Suprapubic skin (tissue), 3 donors: Measurements from ENCODE around the gene LIPC.

Source experiments
- CTCF ChIP-seq, 2 donors: fragments of 200-600 bp in 1 of 2; fragments of 450-650 bp in 1 of 2; sonication (generic) in 1 of 2; IDR thresholded peaks; one replicate each; pipeline ENCODE4 v1.5.1; 2016 to 2019; ENCODE audit warnings: antibody characterized with exemption in 2 of 2, mild to moderate bottlenecking in 1 of 2, moderate library complexity in 1 of 2
- POLR2A ChIP-seq, 2 donors: fragments of 450-650 bp; IDR thresholded peaks; one replicate each; pipeline ENCODE4 v1.6.1; 2017; ENCODE audit warnings: antibody characterized with exemption in 2 of 2, mild to moderate bottlenecking in 2 of 2, moderate library complexity in 2 of 2

GRCh38 chr15:58495891-58496408 is 64.2 kb downstream of the LIPC start:
- TF ChIP-seq POLR2A (IDR thresholded peaks at IDR 0.05) (no peak), CTCF (IDR thresholded peaks at IDR 0.05) (no peak)
